Medulla oblongata (tissue), 1 donor: ENCODE results near the gene GMDS.

Experiments used
- DNase-seq: peaks from one replicate; pipeline ENCODE4 v3.0.0-alpha.2; 2015; ENCODE audit errors: extremely low spot score

The GMDS gene

DNA sequence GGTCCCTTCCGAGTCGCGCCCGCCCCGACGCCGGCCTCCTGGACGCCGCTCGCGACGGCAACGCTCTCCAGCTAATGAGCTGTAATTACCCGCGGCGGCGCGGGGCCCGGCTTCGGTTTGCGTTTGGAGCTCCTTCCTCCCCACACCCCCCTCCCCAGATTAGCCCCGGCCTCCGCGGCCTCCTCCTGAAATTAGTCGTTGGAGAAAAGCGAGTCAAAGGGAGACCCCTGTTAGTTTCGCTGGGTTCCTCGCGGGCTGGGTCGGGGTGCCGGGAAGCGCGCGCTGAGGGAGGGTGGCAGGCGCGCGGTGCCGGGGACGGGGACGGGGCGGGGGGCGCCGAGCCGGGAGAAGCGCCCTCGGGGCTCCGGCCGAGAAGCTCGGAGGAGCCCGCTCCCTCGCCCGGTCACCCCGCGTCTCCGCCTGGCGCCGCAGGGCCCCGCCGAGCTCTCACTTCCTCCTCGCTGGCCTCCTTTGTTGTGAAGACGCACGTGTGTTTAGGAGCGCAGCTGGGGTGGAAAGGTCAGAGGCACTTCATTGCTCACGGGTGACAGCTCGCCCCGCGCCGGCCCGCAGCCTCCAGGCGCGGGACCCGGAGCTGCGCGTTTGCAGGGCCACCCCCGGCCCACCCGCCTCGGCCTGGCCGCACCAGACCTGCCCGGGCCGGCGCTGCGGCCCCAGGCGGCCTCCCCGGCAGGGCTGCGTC is 630.8 kb downstream of the GMDS start:
- no peak for DNase-seq

DNA sequence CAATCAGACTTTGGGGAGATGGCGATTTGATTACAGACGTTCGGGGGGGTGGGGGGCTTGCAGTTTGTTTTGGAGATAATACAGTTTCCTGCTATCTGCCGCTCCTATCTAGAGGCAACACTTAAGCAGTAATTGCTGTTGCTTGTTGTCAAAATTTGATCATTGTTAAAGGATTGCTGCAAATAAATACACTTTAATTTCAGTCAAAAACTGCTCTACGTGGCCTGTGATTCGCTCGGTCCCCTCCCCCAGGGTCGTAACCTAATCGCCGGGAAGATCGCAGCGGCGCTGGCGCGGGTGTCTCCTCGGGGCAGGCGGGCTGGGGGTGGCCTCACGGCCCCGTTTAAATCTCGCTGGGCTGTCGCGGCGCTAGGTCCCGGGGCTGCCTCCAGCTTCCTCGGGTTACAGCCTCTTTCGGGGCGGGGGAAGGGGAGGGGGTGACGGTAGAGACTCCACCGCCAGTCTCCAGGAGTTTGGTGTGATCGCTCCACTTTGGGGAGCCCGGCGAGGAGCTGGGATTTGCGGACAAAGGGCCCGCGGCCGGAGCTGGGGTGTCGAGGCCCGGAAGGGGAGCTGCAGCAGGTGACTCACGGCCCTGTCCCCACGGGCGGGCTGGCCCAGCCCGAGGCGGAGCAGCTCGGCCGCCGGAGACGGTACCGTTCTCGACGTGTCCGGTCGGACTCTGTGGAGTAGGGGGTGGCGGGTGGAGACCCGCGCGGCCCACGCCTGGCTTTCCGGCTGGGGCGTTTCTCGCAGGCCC is 631.5 kb downstream of the GMDS start:
- DNase-seq, result no peak

GRCh38 chr6:1613346-1613687 is 632.1 kb downstream of the GMDS start:
- DNase-seq, result no peak

GRCh38 chr6:1612974-1613306 is 632.5 kb downstream of the GMDS start:
- DNase-seq, result no peak

DNA sequence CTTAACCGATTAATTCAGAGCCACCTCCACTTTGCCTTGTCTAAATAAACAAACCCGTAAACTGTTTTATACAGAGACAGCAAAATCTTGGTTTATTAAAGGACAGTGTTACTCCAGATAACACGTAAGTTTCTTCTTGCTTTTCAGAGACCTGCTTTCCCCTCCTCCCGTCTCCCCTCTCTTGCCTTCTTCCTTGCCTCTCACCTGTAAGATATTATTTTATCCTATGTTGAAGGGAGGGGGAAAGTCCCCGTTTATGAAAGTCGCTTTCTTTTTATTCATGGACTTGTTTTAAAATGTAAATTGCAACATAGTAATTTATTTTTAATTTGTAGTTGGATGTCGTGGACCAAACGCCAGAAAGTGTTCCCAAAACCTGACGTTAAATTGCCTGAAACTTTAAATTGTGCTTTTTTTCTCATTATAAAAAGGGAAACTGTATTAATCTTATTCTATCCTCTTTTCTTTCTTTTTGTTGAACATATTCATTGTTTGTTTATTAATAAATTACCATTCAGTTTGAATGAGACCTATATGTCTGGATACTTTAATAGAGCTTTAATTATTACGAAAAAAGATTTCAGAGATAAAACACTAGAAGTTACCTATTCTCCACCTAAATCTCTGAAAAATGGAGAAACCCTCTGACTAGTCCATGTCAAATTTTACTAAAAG is 633.0 kb downstream of the GMDS start:
- no peak for DNase-seq

DNA sequence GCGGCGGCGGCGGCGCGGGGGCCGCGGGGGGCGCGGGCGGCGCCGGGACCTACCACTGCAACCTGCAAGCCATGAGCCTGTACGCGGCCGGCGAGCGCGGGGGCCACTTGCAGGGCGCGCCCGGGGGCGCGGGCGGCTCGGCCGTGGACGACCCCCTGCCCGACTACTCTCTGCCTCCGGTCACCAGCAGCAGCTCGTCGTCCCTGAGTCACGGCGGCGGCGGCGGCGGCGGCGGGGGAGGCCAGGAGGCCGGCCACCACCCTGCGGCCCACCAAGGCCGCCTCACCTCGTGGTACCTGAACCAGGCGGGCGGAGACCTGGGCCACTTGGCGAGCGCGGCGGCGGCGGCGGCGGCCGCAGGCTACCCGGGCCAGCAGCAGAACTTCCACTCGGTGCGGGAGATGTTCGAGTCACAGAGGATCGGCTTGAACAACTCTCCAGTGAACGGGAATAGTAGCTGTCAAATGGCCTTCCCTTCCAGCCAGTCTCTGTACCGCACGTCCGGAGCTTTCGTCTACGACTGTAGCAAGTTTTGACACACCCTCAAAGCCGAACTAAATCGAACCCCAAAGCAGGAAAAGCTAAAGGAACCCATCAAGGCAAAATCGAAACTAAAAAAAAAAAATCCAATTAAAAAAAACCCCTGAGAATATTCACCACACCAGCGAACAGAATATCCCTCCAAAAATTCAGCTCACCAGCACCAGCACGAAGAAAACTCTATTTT is 633.7 kb downstream of the GMDS start:
- DNase-seq, result no peak

- no peak for DNase-seq
These were observed 634.2 kb downstream of the GMDS start for GRCh38 chr6:1611322-1611571.

DNA sequence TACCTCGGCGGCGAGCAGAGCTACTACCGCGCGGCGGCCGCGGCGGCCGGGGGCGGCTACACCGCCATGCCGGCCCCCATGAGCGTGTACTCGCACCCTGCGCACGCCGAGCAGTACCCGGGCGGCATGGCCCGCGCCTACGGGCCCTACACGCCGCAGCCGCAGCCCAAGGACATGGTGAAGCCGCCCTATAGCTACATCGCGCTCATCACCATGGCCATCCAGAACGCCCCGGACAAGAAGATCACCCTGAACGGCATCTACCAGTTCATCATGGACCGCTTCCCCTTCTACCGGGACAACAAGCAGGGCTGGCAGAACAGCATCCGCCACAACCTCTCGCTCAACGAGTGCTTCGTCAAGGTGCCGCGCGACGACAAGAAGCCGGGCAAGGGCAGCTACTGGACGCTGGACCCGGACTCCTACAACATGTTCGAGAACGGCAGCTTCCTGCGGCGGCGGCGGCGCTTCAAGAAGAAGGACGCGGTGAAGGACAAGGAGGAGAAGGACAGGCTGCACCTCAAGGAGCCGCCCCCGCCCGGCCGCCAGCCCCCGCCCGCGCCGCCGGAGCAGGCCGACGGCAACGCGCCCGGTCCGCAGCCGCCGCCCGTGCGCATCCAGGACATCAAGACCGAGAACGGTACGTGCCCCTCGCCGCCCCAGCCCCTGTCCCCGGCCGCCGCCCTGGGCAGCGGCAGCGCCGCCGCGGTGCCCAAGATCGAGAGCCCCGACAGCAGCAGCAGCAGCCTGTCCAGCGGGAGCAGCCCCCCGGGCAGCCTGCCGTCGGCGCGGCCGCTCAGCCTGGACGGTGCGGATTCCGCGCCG is 634.7 kb downstream of the GMDS start:
- DNase-seq, result no peak

- peak; percentile 52 for DNase-seq
These were observed 635.5 kb downstream of the GMDS start, which contains the start of gene FOXC1 for GRCh38 chr6:1609648-1610496. Gene FOXC1, plus strand, starts transcription at chr6:1609915. Its CDS starts 531 bp downstream, at chr6:1610446.

DNA sequence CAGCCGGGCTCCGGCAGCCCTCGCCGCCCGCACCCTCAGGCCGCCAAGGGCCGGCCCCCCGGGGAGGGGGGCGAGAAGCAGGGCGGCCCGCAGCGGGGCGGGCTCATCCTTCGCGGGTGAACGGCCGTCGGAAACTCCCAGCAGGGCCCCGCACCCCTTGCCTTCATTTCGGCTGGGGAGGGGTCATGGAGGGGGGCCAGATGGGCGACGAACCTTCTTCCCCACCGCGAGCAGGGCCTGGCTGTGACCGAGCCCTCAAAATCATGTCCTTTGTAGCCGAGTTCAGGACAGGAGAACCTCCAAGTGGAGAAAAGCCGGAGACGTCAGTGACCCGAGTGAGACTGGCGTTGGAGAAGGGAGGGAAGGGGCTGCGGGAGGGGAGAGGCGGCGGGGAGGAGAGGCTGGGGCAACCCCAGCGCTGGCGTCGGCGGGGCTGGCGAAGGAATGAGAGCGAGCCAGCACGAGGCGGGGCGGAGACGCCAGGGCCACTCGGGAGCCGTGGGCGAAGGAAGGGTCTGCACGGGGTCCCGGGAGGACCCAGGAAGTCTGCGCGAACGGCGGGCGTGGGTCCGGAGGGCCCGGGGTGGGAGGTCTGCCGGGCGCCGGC is 636.3 kb downstream of the GMDS start:
- no peak for DNase-seq

- DNase-seq, result no peak
These were observed 637.0 kb downstream of the GMDS start for GRCh38 chr6:1608222-1609040.

DNA sequence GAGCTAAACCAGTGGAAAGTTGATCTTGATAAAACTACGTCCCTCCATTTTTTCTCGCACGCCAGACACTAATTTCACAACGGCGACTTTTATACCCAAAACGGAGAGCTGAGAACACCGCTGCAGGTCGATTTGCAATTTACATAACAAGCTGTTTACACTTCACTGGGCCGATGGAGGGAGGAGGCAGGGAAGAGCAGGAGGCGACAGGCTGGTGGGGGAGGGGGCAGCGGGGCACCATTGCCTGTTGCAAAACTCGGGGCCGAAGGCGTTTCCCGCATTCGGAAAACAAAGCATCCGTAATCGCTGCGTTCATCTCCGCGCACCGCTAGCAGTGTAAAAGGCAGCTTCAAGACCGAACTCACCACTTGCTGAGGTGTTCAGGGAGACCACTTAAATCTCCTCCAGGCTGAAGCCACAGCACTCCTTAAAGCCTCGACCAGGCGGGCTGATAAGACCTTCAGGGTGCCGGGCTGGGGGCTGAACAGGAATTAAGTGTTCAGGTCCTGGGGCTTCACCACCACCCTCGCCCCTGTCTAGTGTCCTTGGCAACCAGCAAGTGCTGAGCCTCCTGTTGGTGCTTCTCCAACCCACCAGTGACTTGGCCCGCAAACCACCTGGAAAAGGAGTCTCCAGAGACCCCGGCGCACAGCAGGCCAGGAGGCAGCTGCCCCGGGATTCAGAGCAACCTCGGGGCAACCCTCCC is 637.7 kb downstream of the GMDS start:
- no peak for DNase-seq

DNA sequence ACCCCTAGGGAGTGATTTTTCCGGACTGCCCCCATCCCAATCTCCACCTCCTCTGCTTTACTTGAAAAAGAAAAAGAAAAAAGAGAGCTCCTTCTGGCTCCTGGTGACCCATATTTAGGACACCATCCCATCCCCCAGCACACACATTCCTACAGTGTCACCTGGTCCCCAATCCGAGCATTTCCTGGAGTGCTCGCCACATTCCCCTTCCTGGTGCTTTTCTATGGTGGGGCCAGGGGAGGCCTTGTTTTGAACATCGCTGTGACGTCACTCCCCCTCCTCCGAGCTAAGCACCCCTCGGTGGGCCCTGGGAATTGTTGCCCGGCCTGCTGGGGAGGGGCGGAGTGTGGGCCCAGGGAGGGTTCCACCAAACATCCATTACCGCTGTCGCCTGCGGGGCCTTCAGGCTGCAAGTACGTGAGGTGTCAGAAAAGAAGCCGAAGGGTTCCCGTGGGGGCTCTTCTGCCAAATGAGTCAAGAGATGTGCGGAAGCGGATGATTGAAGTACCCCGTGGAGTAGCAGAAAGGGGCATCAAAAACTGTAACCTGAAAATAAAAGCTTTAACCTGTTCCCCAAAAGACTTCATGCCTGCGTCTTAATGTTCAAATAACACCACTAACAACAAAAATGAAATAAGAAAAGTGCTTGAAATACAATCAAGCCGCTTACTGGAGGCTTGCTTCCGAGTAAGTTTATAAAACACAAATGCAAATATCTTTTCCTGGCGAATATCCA is 638.5 kb downstream of the GMDS start:
- no peak for DNase-seq

GRCh38 chr6:1605893-1606779 is 639.3 kb downstream of the GMDS start:
- no peak for DNase-seq

GRCh38 chr6:1605004-1605892 is 640.2 kb downstream of the GMDS start:
- no peak for DNase-seq
